Retinal pigment epithelial cell (primary cell): ENCODE measurements around the gene THRB.
A peak's percentile ranks its signal among the peaks of the same experiment; 100 is the strongest.

Experiments
- DNase-seq: peaks from one replicate; pipeline ENCODE4 v3.0.0-alpha.2; 2010; ENCODE audit warnings: low read depth
- H3K4me3 ChIP-seq: 2 replicates; pipeline ENCODE4 v1.5.1; 2011; ENCODE audit warnings: mild to moderate bottlenecking, low read length, control low read depth, moderate library complexity
- TF ChIP-seq, protein P1 (sequence below): conservative IDR thresholded peaks from 2 replicates; pipeline ENCODE4 v1.5.1; 2011; ENCODE audit warnings: low read depth, low read length, control low read depth, inconsistent platforms

THRB gene

DNA sequence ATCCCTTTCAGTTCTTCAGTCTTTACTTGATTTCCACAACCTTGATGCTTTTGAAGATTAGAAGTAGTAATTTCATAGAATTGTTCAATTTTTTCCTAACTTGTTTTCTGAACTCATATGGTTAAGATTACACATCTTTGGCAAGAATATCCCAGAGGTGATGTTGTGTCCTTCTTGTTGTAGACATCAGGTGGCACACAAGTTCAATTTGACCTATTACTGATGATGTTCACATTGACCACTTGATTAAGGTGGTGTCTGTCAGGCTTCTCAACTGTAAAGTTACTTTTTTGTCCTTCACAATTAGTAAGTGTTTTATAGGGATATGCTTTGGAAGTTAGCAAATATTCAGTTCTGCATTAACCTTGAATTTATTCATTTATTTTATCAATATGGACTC, 34.6 kb upstream of the THRB start:
- DNase-seq = no peak
- H3K4me3 ChIP-seq = no peak overlapping the region
- TF ChIP-seq, protein P1, sequence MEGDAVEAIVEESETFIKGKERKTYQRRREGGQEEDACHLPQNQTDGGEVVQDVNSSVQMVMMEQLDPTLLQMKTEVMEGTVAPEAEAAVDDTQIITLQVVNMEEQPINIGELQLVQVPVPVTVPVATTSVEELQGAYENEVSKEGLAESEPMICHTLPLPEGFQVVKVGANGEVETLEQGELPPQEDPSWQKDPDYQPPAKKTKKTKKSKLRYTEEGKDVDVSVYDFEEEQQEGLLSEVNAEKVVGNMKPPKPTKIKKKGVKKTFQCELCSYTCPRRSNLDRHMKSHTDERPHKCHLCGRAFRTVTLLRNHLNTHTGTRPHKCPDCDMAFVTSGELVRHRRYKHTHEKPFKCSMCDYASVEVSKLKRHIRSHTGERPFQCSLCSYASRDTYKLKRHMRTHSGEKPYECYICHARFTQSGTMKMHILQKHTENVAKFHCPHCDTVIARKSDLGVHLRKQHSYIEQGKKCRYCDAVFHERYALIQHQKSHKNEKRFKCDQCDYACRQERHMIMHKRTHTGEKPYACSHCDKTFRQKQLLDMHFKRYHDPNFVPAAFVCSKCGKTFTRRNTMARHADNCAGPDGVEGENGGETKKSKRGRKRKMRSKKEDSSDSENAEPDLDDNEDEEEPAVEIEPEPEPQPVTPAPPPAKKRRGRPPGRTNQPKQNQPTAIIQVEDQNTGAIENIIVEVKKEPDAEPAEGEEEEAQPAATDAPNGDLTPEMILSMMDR = no peak

DNA sequence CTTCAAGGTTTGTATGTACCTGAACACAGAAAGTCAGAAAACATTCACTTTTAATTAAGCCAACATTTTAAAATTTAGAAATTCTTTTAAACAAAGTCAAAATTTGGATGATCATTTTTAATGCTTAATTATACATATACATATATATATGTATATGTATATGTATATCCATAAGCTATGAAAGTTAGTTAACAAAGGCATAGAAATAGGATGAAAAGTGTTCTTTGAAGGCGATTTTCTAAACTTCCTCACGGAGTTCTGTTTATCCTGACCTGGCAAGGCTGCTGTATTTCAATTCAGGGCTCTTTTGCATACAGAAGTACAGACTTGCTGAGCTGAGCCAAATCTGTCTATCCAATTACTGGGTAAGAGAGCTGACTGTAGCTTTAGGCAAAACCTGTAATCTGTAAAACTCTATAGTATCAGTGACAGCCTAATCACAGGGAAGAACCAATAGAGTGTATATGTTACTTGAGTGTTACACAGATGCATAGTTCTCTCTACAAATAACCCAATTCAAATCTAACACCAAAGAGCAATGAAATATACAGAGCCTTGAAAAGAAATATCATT, 32.1 kb upstream of the THRB start:
- peak; percentile 22 for DNase-seq
- H3K4me3 ChIP-seq = no peak overlapping the region
- TF ChIP-seq, protein P1 = no peak

DNA sequence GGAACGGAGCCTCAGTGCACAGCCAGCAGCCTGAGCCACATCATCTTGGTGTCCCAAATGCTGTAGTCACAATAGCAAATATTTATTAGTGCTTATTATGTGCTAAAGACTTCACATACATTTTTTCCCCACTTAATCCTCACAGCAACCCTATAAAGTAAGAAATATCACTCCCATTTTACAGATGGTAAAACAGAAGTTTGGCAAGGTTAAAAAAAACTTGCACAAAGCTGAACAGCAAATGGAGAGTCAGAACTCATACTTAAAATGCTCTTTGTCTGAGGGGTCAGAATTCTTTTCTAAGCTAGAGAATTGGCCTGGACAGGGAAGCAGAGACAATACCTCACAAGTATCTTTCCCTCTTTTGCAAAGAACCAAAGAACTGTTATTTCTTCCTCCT, 30.9 kb upstream of the THRB start:
- no peak overlapping the region for H3K4me3 ChIP-seq
- DNase-seq = no peak
- TF ChIP-seq, protein P1 = no peak

DNA sequence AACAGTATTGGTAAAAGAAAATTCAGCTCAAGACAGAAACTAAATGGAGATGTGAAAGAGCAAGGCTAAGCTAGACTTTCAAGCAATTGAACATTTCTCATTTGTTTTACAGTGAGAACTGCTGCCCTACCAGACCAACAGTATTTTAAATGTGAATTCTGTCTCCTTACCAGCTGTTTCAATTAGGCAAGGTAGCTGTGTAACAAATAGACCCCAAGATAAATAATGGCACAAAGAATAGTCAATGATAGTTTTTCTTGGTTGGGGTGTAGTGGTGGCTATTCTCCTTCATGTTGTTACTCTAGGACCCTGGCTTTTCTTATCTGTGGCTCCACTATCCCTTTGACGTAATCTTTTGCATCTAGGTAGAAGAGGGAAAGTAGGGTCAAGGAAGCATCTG, 30.4 kb upstream of the THRB start:
- DNase-seq = no peak
- TF ChIP-seq, protein P1 = no peak
- no peak overlapping the region for H3K4me3 ChIP-seq

DNA sequence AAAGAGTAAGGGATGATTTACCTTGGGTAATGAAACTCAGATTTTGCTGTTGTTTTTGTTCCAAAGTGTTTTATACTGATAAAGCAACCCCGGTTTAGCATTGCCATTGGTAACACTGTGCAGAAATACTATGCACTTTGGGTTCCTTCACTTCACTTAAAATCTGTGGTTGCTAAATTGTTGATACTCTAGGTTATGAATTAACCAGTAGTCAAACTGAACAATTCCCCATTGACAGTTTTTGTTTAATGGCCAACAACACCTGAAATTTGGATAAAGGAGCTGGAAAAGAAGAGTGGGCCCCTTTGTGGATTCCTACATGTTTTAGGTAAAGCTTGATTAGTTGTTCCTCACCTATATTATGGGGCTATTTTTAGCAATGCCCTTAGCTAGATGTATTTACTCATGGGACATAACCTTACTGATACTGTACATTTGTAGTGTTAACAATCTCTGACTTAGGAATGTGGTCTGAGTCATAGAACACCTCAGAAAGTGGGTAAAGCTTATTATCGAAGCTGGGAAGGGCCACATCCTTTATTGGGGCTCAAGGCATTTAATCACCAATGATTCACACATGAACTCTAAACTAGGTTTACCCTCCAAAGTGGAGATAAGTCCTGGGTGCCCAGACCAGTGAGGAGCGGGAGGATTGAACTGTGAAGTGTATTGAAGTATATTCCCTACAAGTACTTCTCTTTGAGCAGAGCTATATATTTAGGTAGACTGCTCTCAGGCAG, 29.5 kb upstream of the THRB start:
- TF ChIP-seq, protein P1 = no peak
- peak; percentile 52 for DNase-seq
- no peak overlapping the region for H3K4me3 ChIP-seq

DNA sequence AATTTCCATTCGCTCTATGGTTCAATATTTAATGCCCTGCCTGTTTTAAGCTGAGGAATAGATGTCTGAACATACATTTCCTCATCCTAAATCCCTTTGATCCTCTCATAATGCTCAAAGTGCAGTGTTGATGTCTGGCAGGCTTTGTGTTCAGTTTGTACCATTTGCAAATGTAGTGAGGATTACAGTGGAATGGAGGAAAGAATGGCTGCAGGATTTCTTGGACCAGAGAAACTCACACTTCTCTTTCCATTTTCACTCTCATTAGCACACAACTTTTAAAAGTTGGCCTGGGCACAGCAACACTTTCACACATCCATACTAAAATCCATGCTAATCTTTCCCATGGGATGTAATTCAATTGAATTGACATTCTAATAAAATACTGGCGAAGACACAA, 28.6 kb upstream of the THRB start:
- no peak overlapping the region for H3K4me3 ChIP-seq
- DNase-seq = peak; percentile 25
- TF ChIP-seq, protein P1 = no peak

DNA sequence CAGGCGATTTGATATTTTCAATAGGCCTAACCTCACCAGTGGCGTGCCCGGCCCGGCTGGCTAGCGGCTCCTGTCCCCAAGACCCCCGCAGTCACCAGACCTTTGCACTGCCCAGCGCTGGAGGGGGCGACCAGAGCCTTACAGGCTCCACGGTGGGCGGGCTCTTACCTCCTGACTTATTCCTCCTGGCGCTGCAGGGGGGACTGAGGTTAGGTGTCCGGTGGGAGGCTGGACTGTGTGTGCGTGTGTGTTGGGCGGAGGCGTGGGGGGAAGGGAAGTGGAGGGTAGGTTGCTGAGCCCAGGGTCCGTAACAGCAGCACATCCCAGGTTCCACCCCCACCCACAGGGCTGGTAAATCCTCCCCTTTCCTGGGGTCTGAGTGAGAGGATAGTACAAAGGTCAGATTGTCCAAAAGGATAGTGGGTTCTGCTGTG, 27.5 kb upstream of the THRB start:
- no peak for DNase-seq
- TF ChIP-seq, protein P1 = no peak
- H3K4me3 ChIP-seq = peak overlapping the region; percentile 58
